Colonic mucosa (tissue), 4 donors: ENCODE measurements around the gene KCTD5. TPM values are rescaled to one million over a fixed set of nuclear protein-coding genes. Genes with fewer than 3 reads are reported as not detected.

ENCODE experiments used
- DNase-seq: peaks from one replicate; pipeline ENCODE4 v3.0.0-alpha.2; 2020
- H3K27ac ChIP-seq: fragments of 200-600 bp; one replicate; pipeline ENCODE4 v1.8.0; 2021
- H3K27me3 ChIP-seq: fragments of 200-600 bp; one replicate; pipeline ENCODE4 v1.8.0; 2021
- H3K36me3 ChIP-seq: fragments of 200-600 bp; one replicate; pipeline ENCODE4 v1.8.0; 2021
- H3K4me1 ChIP-seq: fragments of 200-600 bp; one replicate; pipeline ENCODE4 v1.8.0; 2021; ENCODE audit warnings: mild to moderate bottlenecking
- H3K4me3 ChIP-seq: fragments of 200-600 bp; one replicate; pipeline ENCODE4 v1.8.0; 2021
- H3K9ac ChIP-seq, 2 donors: one replicate each; pipeline ENCODE4 v1.7.0; 2013; ENCODE audit warnings: control low read depth in 2 of 2, low read depth in 2 of 2, low read length in 2 of 2
- H3K9me3 ChIP-seq: fragments of 200-600 bp; one replicate; pipeline ENCODE4 v1.8.0; 2021
- CTCF ChIP-seq: fragments of 200-600 bp; IDR thresholded peaks from one replicate; pipeline ENCODE4 v1.8.0; 2022; ENCODE audit warnings: antibody characterized with exemption, mild to moderate bottlenecking
- intact Hi-C: fragments of 100-400 bp; cut with DNase I; formaldehyde crosslinking; loops from one replicate; pipeline ENCODE4 v1.14.1; 2022
- total RNA-seq, 2 donors: library from RNA; stranded (reverse); fragmentation: NEBNext Ultra II Directional in 1 of 2; extraction: Animal tissue kit (Norgen Biotek cat#: 25700) in 1 of 2; gene quantifications; one replicate each; pipeline ENCODE4 v1.2.1, GENCODE V29; 2021
- donor health status: healthy.
- donor health status: DM: no; HTN: no; CAD: no.
- donor health status: DM: no; HTN: no; CAD: no.

Gene KCTD5
- total RNA-seq, 2 donors from 2014 or later, result 45.2 to 88.3 TPM

GRCh38 chr16:2705351-2705750, 23.0 kb downstream of the KCTD5 start:
- H3K27ac ChIP-seq, result no peak overlapping the region
- no peaks in the 10 kb centered on the region for H3K27me3 ChIP-seq
- no peak overlapping the region for H3K9ac ChIP-seq
- no peaks in the 10 kb centered on the region for H3K4me1 ChIP-seq
- H3K36me3 ChIP-seq, result peaks cover 21% of the 10 kb centered on the region
- DNase-seq, result no peak
- intact Hi-C loops, result no loop called here
- no peaks in the 10 kb centered on the region for H3K9me3 ChIP-seq
- no peak for TF ChIP-seq CTCF
- no peak overlapping the region for H3K4me3 ChIP-seq

GRCh38 chr16:2706085-2706484, 23.8 kb downstream of the KCTD5 start:
- Histone ChIP-seq H3K4me3 (no peak overlapping the region), H3K9me3 (no peaks in the 10 kb centered on the region), H3K27me3 (no peaks in the 10 kb centered on the region), H3K36me3 (peaks cover 21% of the 10 kb centered on the region), H3K9ac (no peak overlapping the region), H3K4me1 (no peaks in the 10 kb centered on the region), H3K27ac (no peak overlapping the region)
- intact Hi-C loops, result no loop called here
- no peak for DNase-seq
- no peak for TF ChIP-seq CTCF

GRCh38 chr16:2706611-2707311, 24.4 kb downstream of the KCTD5 start:
- H3K9ac ChIP-seq, result no peak overlapping the region
- intact Hi-C loops, result no loop called here
- H3K4me3 ChIP-seq, result no peak overlapping the region
- H3K27me3 ChIP-seq, result no peaks in the 10 kb centered on the region
- no peak for DNase-seq
- TF ChIP-seq CTCF, result no peak
- no peaks in the 10 kb centered on the region for H3K4me1 ChIP-seq
- no peaks in the 10 kb centered on the region for H3K9me3 ChIP-seq
- H3K36me3 ChIP-seq, result peaks cover 21% of the 10 kb centered on the region
- no peak overlapping the region for H3K27ac ChIP-seq

- Histone ChIP-seq H3K9ac (no peak overlapping the region), H3K4me3 (no peak overlapping the region), H3K9me3 (no peaks in the 10 kb centered on the region), H3K36me3 (peaks cover 13% of the 10 kb centered on the region), H3K27ac (no peak overlapping the region), H3K27me3 (no peaks in the 10 kb centered on the region), H3K4me1 (no peaks in the 10 kb centered on the region)
- TF ChIP-seq CTCF, result no peak
- intact Hi-C loops, result no loop called here
- DNase-seq, result no peak
Measured at GRCh38 chr16:2707368-2708289, 25.3 kb downstream of the KCTD5 start.

- intact Hi-C loops, result no loop called here
- no peak for TF ChIP-seq CTCF
- H3K9ac ChIP-seq, result no peak overlapping the region
- H3K27me3 ChIP-seq, result no peaks in the 10 kb centered on the region
- H3K36me3 ChIP-seq, result peaks cover 8% of the 10 kb centered on the region
- DNase-seq, result no peak
- H3K27ac ChIP-seq, result no peak overlapping the region
- no peaks in the 10 kb centered on the region for H3K4me1 ChIP-seq
- H3K4me3 ChIP-seq, result no peak overlapping the region
- no peaks in the 10 kb centered on the region for H3K9me3 ChIP-seq
Measured at GRCh38 chr16:2708290-2708639, 25.9 kb downstream of the KCTD5 start.
